ENCODE results near the gene ZNF555.

The ZNF555 gene

GRCh38 chr19:2858864-2859263, 17.6 kb downstream of the ZNF555 start:
- no peak overlapping the region for H2AFZ ChIP-seq (ENCODE audit: low read depth)
- TF ChIP-seq, protein P1, sequence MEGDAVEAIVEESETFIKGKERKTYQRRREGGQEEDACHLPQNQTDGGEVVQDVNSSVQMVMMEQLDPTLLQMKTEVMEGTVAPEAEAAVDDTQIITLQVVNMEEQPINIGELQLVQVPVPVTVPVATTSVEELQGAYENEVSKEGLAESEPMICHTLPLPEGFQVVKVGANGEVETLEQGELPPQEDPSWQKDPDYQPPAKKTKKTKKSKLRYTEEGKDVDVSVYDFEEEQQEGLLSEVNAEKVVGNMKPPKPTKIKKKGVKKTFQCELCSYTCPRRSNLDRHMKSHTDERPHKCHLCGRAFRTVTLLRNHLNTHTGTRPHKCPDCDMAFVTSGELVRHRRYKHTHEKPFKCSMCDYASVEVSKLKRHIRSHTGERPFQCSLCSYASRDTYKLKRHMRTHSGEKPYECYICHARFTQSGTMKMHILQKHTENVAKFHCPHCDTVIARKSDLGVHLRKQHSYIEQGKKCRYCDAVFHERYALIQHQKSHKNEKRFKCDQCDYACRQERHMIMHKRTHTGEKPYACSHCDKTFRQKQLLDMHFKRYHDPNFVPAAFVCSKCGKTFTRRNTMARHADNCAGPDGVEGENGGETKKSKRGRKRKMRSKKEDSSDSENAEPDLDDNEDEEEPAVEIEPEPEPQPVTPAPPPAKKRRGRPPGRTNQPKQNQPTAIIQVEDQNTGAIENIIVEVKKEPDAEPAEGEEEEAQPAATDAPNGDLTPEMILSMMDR (conservative IDR thresholded peaks at IDR 0.05; ENCODE audit: low read depth, low read length): no peak
- no peak overlapping the region for H3K9ac ChIP-seq
- H3K27ac ChIP-seq: no peak overlapping the region
- no peaks in the 10 kb centered on the region for H3K4me1 ChIP-seq (ENCODE audit: low read depth, poor library complexity, severe bottlenecking)
- H4K20me1 ChIP-seq (ENCODE audit: insufficient read depth): no peaks in the 10 kb centered on the region
- H3K79me2 ChIP-seq (ENCODE audit: insufficient read depth, low read depth): no peaks in the 10 kb centered on the region
- H3K4me2 ChIP-seq: no peak overlapping the region
- H3K36me3 ChIP-seq (ENCODE audit: insufficient read depth): no peaks in the 10 kb centered on the region
- no peak overlapping the region for H3K4me3 ChIP-seq (IDR thresholded peaks at IDR 0.05; ENCODE audit: insufficient read depth, low read depth, low read length)
- H3K27me3 ChIP-seq (ENCODE audit: insufficient read depth, low read depth): peaks cover 35% of the 10 kb centered on the region

GRCh38 chr19:2863816-2864215, 22.5 kb downstream of the ZNF555 start:
- Histone ChIP-seq H3K4me2 (no peak overlapping the region), H2AFZ (ENCODE audit: low read depth) (no peak overlapping the region), H3K79me2 (ENCODE audit: insufficient read depth, low read depth) (no peaks in the 10 kb centered on the region), H4K20me1 (ENCODE audit: insufficient read depth) (no peaks in the 10 kb centered on the region), H3K27me3 (ENCODE audit: insufficient read depth, low read depth) (peaks cover 53% of the 10 kb centered on the region), H3K9ac (no peak overlapping the region), H3K4me1 (ENCODE audit: low read depth, poor library complexity, severe bottlenecking) (no peaks in the 10 kb centered on the region), H3K27ac (no peak overlapping the region), H3K36me3 (ENCODE audit: insufficient read depth) (no peaks in the 10 kb centered on the region), H3K4me3 (IDR thresholded peaks at IDR 0.05; ENCODE audit: insufficient read depth, low read depth, low read length) (no peak overlapping the region)
- TF ChIP-seq, protein P1 (conservative IDR thresholded peaks at IDR 0.05; ENCODE audit: low read depth, low read length): no peak

- H3K79me2 ChIP-seq (ENCODE audit: insufficient read depth, low read depth): no peaks in the 10 kb centered on the region
- no peak overlapping the region for H3K27ac ChIP-seq
- no peaks in the 10 kb centered on the region for H3K36me3 ChIP-seq (ENCODE audit: insufficient read depth)
- H3K4me1 ChIP-seq (ENCODE audit: low read depth, poor library complexity, severe bottlenecking): no peaks in the 10 kb centered on the region
- H2AFZ ChIP-seq (ENCODE audit: low read depth): no peak overlapping the region
- no peak overlapping the region for H3K4me3 ChIP-seq (IDR thresholded peaks at IDR 0.05; ENCODE audit: insufficient read depth, low read depth, low read length)
- peaks cover 50% of the 10 kb centered on the region for H3K27me3 ChIP-seq (ENCODE audit: insufficient read depth, low read depth)
- no peaks in the 10 kb centered on the region for H4K20me1 ChIP-seq (ENCODE audit: insufficient read depth)
- TF ChIP-seq, protein P1 (conservative IDR thresholded peaks at IDR 0.05; ENCODE audit: low read depth, low read length): no peak
- no peak overlapping the region for H3K9ac ChIP-seq
- H3K4me2 ChIP-seq: no peak overlapping the region
Measured at GRCh38 chr19:2865334-2866100, 24.2 kb downstream of the ZNF555 start.

- TF ChIP-seq, protein P1 (conservative IDR thresholded peaks at IDR 0.05; ENCODE audit: low read depth, low read length): no peak
- Histone ChIP-seq H2AFZ (ENCODE audit: low read depth) (no peak overlapping the region), H3K4me1 (ENCODE audit: low read depth, poor library complexity, severe bottlenecking) (no peaks in the 10 kb centered on the region), H3K9ac (no peak overlapping the region), H3K27me3 (ENCODE audit: insufficient read depth, low read depth) (peaks cover 42% of the 10 kb centered on the region), H3K4me3 (IDR thresholded peaks at IDR 0.05; ENCODE audit: insufficient read depth, low read depth, low read length) (no peak overlapping the region), H4K20me1 (ENCODE audit: insufficient read depth) (no peaks in the 10 kb centered on the region), H3K27ac (no peak overlapping the region), H3K79me2 (ENCODE audit: insufficient read depth, low read depth) (no peaks in the 10 kb centered on the region), H3K4me2 (no peak overlapping the region), H3K36me3 (ENCODE audit: insufficient read depth) (no peaks in the 10 kb centered on the region)
Measured at GRCh38 chr19:2866495-2867024, 25.3 kb downstream of the ZNF555 start.
